Stimulated activated CD4-positive, alpha-beta T cell treated with anti-CD3 and anti-CD28 coated beads, Interleukin-2, amount 100 ng/mL, for 4 hours (primary cell): Measurements from ENCODE around the gene HK3.

ENCODE experiments used
- DNase-seq: peaks from one replicate; pipeline ENCODE4 v3.0.0-alpha.2; 2020; ENCODE audit warnings: low read depth

Gene HK3

DNA sequence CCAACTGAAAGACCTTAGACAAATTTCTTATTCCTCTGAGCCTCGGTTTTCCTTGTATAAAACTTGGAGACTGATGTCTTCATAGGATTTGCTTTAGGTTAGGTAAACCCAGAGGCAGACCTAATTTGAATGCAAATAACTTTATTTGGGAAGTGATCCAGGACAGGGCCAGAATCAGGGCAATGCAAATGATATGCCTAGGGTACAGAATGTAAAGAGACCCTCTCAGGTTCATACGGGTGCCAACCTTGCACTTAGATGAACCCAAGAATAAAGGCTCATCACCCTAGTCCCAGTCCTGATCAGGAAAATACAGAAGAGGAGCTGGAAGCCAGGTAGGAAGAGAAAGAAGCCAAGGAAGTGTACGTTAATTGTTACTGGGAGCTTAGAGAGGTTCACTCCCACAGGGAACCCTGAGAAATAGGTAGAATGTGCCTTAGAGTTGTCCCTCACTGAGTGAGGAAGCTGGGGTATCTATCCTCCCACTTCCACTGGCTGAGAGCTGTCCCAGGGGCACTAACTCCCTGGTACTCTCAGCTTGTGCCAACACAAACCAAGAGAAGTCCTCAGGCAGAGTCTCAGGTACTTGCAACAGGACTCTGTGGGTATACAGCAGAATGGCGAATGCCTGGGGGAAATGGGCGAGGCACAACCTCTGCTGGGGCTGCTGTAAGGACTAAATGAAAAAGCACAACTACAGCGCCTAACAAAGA, 3.1 kb upstream of the HK3 start:
- no peak for DNase-seq

DNA sequence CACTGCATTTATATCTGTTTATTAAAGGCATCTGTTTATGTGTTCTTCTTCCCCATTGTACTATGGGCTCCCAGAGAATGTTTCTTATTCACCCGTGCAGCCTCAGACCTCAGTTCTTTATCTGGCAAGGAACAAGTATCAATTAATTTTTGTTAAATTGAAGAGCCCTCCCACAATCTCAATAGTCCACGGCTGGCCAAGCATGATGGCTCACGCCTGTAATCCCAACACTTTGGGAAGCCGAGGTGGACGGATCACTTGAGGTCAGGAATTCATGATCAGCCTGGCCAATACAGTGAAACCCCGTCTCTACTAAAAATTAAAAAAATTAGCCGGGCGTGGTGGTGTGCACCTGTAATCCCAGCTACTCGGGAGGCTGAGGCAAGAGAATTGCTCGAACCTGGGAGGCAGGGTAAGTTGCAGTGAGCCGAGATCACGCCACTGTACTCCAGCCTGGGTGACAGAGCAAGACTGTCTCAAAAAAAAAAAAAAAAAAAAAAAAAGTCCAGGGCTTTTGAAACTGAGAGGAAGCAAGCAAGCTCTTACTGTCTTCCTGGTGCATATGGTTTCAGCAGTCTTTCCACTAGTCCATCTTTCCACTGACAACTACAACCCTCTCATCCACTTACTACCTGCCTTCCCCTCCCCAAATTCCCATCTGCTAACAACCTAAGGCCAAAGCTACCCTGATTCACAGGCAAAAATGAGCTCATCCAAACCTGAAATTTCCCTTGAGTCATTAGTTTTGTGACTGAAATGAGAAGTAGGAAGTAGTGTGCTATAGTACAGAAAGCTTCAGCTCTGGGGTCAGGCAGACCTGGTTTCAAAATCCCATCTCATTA, 2.3 kb upstream of the HK3 start:
- DNase-seq: no peak

DNA sequence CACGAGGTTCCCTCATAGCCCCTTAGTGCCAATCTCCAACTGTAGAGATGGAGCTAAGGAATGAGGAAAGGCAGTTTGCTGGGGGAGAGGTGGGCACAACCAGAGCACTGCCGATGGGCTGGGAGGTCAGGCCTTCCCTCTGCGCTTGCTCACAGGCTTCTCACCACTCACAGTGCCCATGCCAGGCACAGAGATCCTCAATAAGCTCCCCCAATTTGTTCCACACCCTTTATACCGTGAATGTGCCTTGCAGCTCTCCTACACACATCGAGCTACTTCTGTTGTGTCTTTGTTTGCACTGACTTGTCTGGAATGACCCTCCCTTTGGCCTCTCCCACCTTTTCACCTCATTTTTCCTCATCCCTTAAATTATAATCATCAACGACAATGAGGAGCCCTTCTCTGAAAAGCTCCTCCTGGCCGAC, 1.6 kb upstream of the HK3 start:
- no peak for DNase-seq

DNA sequence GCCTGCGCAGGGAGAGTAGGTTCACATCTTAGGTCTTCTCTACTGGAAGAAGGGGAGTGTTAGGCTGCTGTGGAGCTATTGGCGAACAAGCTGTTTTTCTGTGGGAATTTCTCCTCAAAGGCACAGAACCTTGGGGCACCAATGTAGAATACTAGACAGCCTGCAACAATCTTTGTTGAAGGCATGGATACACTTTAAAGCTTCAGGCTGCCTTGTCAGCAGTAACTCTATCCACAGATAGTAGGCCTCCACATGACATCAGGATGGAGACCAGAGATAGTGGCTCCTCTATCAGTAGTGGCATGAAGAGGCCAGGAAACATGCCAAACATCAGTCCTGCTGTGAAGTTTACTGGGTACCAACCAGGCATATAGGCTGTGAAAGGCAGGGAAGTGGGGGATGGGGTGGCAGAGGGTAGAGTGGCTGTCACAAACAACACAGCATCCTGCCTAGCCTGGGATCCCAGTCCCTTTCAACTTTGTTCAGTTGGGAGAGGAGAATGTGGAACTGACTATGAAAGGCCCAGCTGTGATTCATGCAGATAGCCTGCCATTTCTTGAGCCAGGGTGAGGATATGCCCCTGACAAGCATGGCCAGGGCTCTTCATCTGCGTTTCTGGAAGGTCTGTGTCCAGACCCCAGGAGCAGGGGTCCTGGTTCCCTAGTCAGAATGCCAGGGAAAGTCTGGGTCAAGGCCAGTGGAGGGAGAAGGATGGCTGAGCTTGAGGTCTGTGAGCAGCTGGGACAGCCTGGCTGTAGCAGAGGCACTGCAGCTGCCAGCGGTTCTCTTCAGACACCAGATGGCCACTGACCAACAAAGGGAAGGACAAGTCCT, 1.0 kb upstream of the HK3 start:
- DNase-seq: no peak

DNA sequence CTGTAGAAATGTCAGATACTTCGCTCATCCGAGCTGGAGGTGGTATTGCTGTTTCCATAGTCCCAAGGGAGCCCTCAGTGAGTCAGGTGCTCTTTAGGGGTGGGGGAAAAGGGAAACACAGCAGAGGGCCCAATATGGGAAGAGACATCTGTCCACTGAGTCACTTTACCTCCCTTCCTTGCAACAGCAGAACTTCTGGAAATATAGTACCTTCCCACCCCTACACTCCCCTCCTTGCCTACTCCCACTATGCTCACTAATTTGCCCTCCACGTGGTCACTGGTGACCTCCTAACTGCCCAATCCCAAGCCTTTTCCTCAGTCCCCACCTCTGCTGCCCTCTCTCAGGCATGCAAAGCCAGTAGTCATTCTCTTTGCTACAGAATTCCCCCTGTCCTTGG, 1.9 kb downstream of the HK3 start:
- no peak for DNase-seq

DNA sequence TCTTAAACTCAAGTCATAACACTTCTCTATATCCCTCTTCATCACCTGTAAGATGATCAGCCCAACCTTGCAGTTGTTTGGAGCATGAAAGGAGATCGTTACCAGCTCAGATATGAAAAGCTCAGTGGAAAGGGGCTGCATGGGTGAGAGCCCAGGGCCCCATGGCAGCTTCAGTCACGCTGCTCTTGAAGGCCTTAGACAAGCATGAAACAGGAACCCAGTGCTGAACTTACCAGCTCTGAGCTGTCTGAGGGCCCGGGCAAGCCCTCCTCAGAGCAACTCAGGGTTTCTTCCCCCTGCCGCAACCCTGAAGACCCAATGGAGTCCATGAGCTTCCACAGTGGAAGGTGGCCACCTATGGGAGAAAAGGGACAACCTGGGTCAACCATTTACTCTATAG, 3.3 kb downstream of the HK3 start:
- DNase-seq: no peak

DNA sequence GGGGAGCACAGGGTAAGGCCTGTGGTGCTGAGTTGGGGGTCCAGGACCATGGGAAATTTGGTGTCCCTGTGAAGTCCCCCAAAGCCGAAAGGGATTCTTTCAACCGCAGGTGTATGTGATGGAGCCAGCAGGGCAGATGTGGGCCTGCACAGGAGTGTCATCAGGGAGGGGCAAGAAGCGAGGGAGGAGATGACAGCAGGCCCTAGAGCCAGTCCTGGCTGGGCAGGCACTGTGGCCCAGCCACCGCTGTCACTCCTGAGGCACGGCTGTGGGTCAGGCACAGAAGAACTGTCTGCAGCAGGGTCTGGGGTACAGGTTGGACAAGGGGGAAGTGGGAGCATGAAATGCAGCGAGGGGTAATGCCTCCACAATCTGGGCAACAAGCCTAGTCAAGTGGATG, 4.8 kb downstream of the HK3 start:
- no peak for DNase-seq

DNA sequence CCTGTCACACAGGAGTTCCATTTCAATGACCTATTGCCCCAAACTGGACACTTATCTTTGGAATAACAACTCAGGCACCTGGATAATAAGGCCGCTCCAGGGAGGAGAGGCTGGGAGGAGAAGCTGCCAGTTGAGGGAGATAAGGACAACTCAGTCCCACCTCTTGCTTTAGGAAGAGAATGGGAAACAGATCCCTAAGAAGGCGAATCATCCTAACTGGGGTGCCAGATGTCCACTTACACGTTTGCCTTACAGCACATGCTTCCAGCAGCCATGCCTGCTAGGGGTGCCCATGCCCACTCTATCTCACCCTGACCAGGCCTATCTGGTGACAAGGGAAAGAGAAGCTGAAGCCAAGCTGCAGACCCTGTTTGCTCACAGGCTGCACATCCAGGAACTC, 6.5 kb downstream of the HK3 start:
- DNase-seq: no peak

DNA sequence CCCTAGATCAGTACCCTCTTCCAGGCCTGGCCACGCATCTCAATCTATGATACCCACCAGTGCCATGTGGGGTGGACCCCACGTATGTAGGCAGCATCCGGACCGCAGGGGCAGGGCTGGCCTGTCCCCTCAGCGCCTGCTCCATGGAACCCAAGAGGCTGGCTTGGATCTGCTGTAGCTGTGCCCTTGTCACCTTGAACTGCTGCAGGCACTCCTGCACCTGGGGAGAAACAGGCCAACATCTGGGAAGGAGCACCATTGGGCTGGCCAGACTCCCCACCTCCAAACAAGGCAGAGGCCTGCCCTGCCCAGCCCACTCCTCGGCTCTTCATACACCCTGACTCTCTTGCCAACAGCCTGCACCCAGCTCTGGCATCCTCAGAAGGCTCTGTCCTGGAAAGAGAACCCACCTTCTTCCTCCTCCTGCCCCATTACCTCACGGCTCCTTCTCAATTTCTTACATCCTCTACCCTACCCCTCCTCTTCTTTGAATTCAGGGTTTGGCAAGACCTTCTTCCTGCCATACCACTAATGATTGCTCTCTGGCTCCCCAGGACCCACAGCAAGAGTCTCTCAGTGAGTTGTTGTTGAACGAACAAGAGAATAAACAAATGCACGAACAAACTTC, 7.7 kb downstream of the HK3 start:
- DNase-seq: no peak

DNA sequence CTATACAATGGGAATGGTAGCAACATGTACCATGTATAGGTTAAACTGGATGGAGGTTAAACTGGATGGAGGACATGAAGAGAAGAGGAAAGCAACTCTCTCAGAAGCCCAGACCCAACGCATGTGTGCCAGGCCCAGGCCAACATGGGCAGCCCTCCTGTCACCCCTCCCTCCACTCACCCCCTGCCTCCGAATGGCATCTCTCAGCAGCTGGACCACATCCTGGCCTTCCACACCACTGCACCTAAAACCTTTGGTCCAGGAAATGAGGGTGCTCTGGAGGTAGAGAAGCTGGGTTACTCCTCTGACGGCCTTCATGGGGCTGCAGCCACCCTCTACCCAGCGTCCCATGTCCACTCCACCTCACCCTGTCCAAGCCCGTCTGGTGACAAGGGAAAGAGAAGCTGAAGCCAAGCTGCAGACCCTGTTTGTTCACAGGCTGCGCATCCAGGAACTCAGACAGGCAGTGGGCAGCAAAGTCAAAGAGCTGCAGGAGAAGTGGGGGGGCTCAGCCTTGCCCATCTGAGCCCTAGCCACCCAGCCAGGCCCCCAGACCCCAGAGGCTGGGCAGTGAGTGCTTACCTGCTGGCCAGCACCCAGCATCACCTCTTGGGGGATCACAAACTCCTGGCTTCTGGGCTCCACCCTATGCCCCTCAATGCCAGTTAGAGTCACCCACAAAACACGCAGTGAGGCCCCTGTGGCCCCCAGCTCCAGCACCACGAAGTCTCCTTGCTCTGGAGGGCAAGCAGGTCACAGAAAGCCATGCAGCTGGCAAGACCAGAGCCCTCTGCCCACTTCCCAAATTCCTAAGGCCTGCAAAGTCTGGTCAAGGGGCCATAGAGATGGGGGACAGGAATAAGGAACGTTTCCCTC, 8.5 kb downstream of the HK3 start:
- DNase-seq: no peak

DNA sequence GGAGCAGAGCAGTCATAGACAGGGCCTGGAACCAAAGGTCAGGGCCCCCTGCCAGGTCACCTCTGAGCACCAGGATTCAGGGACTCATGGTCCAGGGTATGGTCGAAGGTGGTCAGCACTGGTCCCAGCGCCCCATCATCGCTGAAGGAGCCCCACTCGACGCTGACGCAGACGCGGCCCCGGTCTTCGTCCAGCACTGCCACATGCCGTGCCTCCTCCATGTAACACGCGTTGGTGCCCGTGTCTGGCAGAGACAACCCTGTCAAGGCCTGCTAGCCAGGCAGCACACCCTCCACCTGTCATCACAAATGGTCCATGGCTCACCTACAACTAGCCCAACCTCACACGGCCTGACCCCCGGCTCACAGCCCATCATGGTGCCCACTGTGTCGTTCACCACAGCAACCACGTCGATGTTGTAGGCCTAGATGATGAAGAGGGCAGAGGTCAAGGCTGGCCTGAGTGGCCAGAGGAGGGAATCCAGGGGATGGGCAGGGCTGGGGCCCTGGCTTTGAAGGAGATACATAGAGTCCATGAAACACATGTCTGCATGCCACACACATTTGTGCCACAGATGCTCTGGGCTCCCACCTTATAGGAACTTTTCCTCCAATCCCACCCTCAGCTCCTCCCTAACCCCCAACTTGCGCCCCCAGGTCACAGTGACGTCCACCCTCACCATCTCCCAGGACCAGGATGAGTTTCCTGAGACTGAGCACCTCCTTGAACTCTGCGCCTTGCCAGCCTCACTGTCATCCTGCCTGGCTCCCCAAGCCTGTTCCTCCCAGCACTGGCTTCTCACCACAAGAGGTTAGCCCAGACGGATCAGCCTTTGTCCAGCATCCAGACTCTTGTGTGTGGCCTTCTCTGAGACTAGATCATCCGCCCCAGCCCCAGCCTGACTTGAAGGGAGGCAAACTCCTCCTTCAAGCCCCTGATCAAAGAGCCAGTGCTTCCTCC, 9.5 kb downstream of the HK3 start:
- DNase-seq: no peak

DNA sequence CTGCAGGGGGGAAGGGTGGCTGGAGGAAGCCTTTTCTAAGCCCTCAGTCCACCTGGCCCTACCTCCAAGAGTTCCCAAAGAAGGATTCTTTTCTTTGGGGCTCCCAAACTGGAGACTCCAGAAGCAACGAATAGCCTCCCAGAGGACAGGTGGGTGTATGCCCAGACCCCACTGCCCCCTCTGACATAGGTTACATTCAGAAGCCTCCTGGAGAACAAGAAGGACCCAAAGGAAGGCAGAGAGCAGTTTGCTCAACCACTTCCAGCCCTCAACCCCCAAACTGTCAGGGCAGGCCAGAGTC, 10.3 kb downstream of the HK3 start:
- DNase-seq: no peak

DNA sequence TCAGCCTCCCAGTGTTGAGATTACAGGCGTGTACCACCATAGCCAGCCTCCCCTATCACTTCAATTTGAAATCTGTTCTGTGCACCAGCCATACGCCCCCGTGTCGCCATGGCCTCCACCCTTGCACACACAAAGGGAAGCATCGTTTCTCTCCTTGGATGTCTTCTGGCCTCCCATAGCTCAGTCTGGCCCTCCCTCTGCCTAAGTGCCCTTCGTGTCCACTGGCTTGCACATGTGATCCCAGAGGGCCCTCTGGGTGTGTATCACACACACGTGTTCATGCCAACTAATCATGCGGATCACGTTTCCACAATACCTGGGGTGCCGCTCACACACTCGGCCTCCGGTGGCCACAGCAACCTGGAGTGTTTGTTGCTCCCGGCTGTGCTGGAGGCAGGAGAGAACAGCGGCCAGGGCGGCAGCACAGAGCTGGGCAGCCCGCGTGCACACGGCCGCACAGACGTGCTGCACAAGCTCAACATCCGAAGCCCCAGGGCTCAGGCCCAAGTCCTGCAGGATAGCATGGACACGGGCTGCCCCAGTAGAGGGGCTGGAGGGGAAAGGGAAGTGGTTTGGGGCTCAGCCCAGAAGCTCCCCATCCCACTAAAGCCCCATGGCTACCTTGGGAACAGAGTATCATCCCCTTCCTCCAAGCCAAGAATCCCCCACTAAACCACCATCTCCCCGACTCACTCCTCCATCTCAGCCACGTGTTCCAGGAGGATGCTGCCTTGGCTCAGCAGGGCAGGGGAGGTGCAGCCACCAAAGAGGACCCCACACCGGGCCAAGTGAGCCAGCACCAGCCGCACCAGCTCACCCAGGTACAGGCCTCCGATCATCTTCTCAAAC, 10.9 kb downstream of the HK3 start:
- DNase-seq: no peak

DNA sequence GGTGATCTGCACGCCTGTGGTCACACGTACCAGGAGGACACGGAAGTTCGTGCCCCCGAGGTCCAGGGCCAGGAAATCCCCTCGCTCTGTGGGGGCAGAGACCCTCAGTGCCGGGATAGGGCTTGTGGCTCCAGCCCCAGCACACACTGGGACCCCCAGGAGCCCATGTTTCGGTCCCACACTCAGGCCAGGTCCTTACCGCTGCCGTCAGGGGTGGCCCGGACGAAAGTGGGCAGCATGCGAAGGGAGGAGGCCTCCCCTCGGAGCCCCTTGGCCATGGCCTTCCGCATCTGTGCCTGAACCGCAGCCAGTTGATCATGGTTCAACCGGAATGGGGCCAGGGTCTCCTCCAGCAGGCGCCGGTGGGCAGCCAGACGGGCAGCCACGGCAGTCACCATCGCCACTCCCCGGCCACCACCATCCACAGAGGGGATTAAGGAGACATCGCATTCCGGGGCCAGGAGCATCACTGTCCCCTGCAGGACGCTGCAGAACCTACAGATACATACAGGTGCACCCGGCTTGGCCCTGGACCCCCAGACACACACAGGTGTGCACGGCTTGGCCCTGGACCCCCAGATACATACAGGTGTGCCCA, 11.8 kb downstream of the HK3 start:
- DNase-seq: no peak

DNA sequence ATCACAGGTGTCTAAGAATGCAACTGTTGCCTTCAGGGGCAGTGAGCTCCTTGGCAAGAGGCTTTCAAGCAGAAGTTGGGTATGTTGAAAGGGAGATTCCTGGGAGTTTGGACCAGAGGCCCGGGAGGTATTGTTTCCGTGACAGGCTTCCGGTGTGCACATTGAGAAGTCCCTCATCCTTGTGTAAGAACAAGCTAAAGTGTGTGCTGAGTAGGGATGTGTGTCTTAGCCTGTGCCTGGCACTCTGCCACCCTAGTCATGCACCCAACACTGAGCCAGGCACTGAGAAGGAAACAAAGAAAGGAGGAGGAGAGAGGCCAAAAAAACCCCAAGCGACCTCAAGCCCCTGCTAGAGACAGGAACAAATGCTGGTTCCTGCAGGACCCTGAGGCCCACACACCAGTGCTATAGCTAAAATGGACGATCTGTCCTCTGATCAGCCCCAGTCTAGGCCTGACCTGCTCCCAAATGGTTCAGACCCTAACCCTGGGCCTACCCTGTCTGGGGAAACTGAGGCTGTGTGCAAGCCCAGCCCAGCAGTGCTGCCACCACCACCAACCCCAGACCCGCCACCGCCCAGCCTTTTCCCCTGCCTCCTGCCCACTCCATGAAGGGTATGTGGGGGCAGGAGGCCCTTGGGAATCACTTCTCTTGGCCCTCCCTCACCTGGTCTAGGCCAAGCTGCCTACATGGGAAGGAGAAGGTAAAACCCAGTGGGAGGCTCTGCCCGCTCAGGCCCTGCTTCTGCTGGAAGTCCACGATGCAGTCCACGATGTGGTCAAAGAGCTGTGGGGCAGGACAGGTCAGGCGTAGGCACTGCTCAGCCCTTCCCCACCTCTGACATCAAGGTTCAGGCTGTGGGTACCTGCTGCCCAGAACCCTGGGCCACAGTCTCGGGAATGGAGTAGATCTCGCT, 12.6 kb downstream of the HK3 start:
- no peak for DNase-seq

DNA sequence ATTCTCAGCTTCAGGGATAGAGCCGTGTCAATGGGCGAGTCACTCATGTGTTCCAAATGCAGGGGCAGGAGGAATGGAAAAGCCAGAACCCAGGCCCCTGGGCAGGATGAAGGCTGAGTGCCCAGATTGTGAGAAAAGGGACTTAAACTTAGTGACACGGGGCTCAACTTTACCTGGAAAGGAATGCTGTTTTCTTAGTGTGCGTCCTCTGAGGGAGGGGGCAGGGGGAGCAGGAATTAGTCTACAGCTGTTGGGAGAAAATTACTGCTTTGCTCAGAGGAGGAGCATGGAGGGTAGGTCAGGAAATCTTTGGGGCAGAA, 14.6 kb downstream of the HK3 start:
- no peak for DNase-seq

DNA sequence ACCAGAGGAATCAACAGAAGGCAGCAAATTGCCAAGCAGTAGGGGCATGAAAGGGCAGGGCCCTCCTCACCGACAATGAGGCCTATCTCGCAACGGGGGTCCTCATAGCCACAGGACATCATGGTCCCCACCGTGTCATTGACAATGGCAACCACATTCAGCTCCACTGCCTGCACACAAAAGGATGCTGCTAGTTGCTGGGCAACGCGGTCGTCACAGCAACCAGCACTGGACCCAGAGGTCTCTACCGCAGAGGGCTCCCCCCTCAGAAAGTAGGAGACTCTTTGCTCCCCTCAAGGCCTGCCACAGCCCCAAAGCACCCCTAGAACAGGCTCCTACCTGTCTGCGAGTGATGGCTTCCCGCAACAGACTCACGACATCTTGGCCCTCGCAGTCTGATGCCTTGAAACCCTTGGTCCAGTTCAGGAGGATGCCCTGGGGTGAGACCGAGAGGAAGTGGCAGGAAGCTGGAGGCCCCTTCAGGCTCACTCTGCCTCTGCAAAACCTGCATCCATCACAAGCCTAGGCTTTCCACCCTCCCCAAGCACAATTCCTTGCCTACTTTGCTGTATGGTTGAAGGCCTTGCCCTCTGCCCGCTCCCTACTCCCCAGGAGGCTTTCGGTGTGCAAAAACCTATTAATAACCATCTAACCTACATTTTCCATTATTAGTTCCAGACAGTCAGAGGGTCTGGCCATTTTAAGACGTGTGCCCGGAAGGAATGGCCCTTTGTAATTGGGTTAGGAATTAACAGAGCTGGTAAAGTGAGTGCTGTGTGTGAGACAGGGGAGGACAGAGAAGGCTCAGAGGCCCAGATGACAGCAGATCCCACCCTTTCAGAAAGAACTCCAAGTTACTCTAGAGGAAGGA, 15.2 kb downstream of the HK3 start:
- DNase-seq: no peak
